Measurements from ENCODE around the gene RUNX1.

- TF ChIP-seq POLR2A (IDR thresholded peaks at IDR 0.05; ENCODE audit: low read depth, low read length) (no peak), POLR2AphosphoS5 (IDR thresholded peaks at IDR 0.05; ENCODE audit: low read depth, low read length) (no peak), TAF1 (IDR thresholded peaks at IDR 0.05; ENCODE audit: borderline replicate concordance, low read depth, low read length) (no peak)
These were observed 252.4 kb downstream of the RUNX1 start for GRCh38 chr21:34796518-34797200.
